Activated naive CD8-positive, alpha-beta T cell treated with anti-CD3 and anti-CD28 coated beads for 36 hours (primary cell): ENCODE measurements around the gene SKIDA1. TPM values are rescaled to one million over a fixed set of nuclear protein-coding genes. Genes with fewer than 3 reads are reported as not detected.

Experiments used
- DNase-seq: peaks from one replicate; pipeline ENCODE4 v3.0.0; 2021
- H3K27ac Mint-ChIP-seq: one replicate; pipeline ENCODE4 v1.8.0; 2022; ENCODE audit warnings: mild to moderate bottlenecking, moderate library complexity, mixed read lengths
- H3K27me3 Mint-ChIP-seq: one replicate; pipeline ENCODE4 v1.8.0; 2022; ENCODE audit warnings: mild to moderate bottlenecking, mixed read lengths
- H3K36me3 Mint-ChIP-seq: one replicate; pipeline ENCODE4 v1.8.0; 2021; ENCODE audit warnings: mild to moderate bottlenecking, mixed read lengths
- H3K4me1 Mint-ChIP-seq: one replicate; pipeline ENCODE4 v1.8.0; 2021; ENCODE audit warnings: mixed read lengths
- H3K4me3 Mint-ChIP-seq: one replicate; pipeline ENCODE4 v1.8.0; 2022; ENCODE audit warnings: mild to moderate bottlenecking, moderate library complexity, mixed read lengths
- H3K9me3 Mint-ChIP-seq: one replicate; pipeline ENCODE4 v1.8.0; 2022; ENCODE audit warnings: mixed read lengths
- total RNA-seq, 2 experiments: library from RNA; stranded (reverse); gene quantifications; one replicate each; pipeline ENCODE4 v1.2.3, GENCODE V29; 2021

The SKIDA1 gene
- total RNA-seq, 2 experiments from 2014 or later, result 0.54 TPM; not detected in 1

DNA sequence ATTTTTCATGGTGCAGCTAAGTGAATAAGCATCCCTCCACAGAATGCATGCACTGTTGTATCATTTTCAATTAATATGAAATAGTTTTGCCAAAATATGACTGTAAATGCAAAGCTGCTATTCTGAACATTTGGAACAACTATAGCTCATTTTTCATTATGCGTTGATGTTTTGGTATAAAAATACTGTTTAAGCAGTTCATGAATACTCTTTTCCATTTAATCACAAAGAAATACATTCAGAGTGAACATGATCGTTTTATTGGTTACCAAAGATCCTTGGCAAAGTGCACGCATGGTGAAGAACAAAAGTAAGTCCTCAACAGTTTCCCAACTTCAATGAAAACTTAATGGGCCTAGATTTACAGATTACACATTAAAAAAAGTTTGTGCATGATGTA is 33.1 kb downstream of the SKIDA1 start:
- H3K27ac Mint-ChIP-seq, result no peak overlapping the region
- no peak for DNase-seq
- no peaks in the 10 kb centered on the region for H3K36me3 Mint-ChIP-seq
- H3K4me3 Mint-ChIP-seq, result no peak overlapping the region
- H3K9me3 Mint-ChIP-seq, result no peaks in the 10 kb centered on the region
- peaks cover 11% of the 10 kb centered on the region for H3K4me1 Mint-ChIP-seq
- peaks cover 61% of the 10 kb centered on the region for H3K27me3 Mint-ChIP-seq

DNA sequence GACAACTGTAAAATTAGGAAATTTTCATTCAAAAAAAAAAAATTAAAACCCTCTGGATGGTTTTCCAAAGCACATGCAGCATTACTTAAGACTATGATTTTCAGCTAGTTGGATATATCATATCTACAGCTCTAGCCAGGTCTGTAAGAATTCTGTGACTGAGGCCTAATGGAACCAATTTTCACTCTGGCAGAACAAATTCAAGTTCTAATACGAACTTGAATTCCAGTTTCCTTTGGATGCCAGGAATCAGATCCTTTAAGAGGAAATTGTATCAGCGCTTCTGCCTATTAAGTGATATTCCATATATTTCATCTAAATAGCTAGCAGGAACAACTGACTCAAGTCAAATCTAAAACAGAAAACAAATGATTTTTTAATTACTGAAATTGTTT is 34.8 kb downstream of the SKIDA1 start:
- no peak for DNase-seq
- Mint-ChIP-seq H3K4me1 (peaks cover 10% of the 10 kb centered on the region), H3K27me3 (peaks cover 58% of the 10 kb centered on the region), H3K9me3 (no peaks in the 10 kb centered on the region), H3K27ac (no peak overlapping the region), H3K36me3 (no peaks in the 10 kb centered on the region), H3K4me3 (no peak overlapping the region)

DNA sequence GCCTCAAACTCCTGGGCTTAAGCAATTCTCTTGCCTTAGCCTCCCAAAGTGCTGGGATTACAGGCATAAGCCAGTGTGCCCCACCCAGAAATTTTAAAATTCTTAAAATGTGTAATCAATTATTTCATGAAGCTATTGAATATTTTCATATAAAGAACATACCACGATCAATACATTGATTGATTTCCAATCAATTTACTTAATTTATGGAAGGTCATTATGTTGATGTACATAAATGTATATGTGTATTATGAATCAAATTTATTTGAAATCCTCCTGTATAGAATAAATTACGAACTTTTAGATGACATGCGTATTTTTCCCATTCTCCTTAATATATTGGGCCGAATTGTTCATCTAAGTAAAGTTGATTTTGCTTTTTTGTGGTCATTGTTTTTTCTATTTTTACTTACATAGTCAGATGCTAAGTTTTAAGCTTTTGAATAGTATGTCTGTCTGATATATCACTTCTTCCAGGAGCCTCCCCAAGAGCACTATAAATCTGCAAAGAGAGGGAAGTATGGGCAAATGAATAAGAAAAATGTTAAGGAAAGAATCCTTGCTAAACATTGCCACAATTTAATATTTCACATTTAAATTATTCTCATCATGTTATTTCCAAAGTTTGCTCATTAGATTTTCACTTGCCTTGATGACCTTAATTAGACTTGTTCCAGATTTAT is 35.3 kb downstream of the SKIDA1 start:
- Mint-ChIP-seq H3K27ac (no peak overlapping the region), H3K4me1 (peaks cover 6% of the 10 kb centered on the region), H3K27me3 (peaks cover 54% of the 10 kb centered on the region), H3K9me3 (no peaks in the 10 kb centered on the region), H3K36me3 (no peaks in the 10 kb centered on the region), H3K4me3 (no peak overlapping the region)
- no peak for DNase-seq

DNA sequence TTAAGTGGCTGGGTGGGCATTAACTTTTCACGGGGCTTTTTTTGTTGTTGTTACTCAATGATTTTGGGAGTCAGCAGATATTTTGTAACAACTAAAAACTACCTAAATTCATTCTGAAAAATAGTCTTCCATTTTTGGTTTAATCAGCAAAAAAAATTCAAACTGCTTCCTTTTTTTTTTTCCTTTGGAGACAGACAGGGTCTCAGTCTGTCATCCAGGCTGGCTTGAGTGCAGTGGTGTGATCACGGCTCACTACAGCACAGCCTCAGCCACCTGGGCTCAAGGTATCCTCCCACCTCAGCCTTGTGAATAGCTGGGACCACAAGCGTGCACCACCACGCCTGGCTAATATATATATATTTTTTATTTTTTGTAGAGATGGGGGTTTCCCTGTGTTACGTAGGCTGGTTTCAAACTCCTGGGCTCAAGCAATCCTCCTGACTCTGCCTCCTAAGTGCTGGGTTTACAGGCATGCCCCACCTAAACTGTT is 36.5 kb downstream of the SKIDA1 start:
- Mint-ChIP-seq H3K27me3 (peaks cover 44% of the 10 kb centered on the region), H3K9me3 (no peaks in the 10 kb centered on the region), H3K27ac (no peak overlapping the region)

DNA sequence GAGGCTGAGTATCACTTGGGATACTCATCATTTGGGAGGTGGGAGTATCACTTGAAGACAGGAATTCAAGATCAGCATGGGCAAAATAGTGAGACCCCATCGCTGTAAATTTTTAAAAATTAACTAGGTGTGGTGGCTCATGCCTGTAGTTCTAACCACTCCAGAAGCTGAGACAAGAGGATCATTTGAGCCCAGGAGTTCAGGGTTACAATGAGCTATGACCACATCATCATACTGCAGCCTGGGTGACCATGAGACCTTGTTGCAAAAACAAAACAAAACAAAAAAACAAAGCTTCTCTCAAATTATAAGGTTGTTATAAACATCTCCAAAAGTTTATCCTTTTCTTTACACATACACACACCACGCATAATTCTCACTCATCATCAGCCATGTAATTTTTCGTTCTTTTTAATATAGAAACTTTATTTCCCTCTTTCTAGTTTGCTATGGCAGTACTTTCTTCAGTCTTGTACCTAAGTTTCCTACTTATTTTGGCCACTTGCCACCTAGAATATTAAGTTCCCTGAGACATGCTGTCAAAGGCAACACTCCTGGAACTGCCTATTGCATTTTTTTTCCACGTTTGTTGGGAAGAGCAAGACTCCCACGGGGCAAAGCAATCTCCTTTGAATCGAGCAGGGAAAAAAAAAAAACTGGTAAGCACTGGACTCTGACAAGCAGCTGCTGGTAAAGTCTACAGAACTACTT is 37.1 kb downstream of the SKIDA1 start:
- Mint-ChIP-seq H3K27me3 (peaks cover 38% of the 10 kb centered on the region), H3K4me3 (no peak overlapping the region), H3K27ac (no peak overlapping the region), H3K4me1 (no peaks in the 10 kb centered on the region), H3K9me3 (no peaks in the 10 kb centered on the region), H3K36me3 (no peaks in the 10 kb centered on the region)
- no peak for DNase-seq

More for the DNA sequence above, 36.5 kb downstream of the SKIDA1 start:
- DNase-seq, result no peak
- peaks cover 1% of the 10 kb centered on the region for H3K4me1 Mint-ChIP-seq
- H3K36me3 Mint-ChIP-seq, result no peaks in the 10 kb centered on the region
- H3K4me3 Mint-ChIP-seq, result no peak overlapping the region

DNA sequence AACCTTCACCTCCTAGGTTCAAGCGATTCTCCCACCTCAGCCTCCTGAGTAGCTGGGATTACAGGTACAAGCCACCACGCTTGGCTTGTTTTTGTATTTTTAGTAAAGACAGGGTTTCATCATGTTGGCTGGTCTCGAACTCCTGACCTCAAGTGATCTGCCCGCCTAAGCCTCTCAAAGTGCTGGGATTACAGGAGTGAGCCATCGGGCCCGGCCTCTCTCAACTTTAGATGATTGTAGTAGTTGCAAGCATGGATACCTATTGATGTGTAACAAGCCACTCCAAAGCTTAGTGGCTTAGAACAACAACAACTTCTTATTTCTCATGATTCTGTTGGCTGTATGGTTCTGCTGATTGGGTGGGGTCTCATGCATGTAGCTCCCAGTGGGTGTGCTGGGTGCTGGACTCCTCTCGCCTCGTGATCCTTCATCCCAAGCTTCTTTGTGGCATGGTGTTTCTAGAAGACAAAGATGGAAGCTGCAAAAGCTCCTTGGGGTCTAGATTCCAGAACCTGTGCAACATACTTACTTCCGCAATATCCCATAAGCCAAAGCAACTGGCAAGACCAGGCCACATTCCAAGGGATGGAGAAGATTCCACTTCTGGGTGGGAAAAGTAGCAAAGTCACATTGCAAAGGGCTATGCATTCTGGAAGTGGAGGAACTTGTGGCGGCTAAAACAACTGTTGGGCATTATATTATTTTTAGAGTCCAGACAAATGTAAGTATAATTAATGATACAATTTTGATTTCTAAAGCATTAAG is 37.9 kb downstream of the SKIDA1 start:
- Mint-ChIP-seq H3K27ac (no peak overlapping the region), H3K4me1 (no peaks in the 10 kb centered on the region), H3K36me3 (no peaks in the 10 kb centered on the region), H3K27me3 (peaks cover 30% of the 10 kb centered on the region), H3K9me3 (no peaks in the 10 kb centered on the region), H3K4me3 (no peak overlapping the region)
- no peak for DNase-seq

DNA sequence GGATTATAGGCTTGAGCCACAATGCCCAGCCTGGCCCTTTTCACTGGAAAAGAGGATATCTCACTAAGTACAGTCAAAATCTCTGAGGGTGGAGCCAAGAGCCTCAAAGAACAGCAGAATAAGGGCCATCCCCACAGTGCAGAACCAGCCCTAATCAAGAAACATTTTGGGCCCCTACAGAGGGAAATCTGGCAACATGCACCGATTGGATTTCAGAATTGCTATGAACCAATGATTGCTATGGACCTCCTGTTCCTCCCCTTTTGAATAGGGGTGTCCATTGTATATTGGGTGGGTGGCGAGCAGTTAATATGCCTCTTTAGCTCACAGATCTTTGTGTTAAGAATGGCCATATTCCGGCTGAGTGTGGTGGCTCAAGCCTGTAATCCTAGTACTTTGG is 42.7 kb downstream of the SKIDA1 start:
- Mint-ChIP-seq H3K36me3 (no peaks in the 10 kb centered on the region), H3K9me3 (no peaks in the 10 kb centered on the region), H3K27me3 (no peaks in the 10 kb centered on the region), H3K4me1 (no peaks in the 10 kb centered on the region), H3K27ac (no peak overlapping the region), H3K4me3 (no peak overlapping the region)
- DNase-seq, result no peak

DNA sequence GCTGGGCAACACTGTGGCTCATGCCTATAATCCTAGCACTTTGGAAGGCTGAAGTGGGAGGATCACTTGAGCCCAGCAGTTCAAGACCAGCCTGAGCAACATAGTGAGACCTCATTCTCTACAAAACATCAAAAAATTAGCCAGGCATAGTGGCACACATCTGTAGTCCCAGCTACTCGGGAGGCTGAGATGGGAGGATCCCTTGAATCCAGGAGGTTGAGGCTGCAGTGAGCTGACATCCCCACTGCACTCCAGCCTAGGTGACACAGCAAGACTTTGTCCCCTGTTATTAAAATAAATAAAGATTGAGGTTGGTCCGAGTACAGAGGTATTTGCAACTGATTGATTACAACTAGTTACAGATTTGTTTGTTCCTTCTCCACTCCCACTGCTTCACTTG is 44.1 kb downstream of the SKIDA1 start:
- Mint-ChIP-seq H3K4me3 (no peak overlapping the region), H3K4me1 (no peaks in the 10 kb centered on the region), H3K27me3 (no peaks in the 10 kb centered on the region), H3K36me3 (no peaks in the 10 kb centered on the region), H3K9me3 (no peaks in the 10 kb centered on the region), H3K27ac (no peak overlapping the region)
- no peak for DNase-seq

DNA sequence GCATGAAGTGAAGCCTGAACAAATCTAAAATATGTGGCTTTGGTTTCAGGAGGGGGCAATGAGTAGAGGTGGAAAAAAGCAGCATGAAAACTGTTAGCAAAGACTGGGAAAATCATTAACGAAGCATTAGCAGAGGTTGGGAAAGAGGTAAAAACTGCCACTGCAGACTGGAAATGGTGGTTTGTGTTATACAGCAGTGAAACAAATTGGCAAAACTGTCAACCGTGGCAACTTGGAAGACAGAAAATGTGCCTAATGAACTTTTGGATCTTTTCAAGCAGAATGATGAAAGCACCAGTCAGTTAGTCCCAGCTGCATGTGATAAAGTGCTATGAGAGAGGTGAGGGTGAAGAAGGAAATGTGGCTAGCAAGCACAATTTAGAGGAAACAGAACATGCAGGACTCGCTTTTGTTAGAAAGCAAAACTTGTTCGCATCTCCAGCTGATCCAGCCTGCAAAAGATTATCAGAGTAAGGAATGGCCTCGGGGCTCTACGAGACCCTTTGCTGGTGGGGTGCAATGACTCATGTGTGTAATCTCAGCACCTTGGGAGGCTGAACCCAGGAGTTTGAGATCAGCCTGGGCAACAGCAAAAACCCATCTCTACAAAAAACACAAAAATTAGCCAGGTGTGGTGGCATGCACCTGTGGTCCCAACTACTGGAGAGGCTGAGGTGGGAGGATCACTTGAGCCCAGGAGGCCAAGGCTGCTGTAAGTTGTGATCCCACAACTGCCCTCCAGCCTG is 45.7 kb downstream of the SKIDA1 start:
- Mint-ChIP-seq H3K36me3 (no peaks in the 10 kb centered on the region), H3K9me3 (no peaks in the 10 kb centered on the region), H3K4me1 (no peaks in the 10 kb centered on the region), H3K4me3 (no peak overlapping the region), H3K27ac (no peak overlapping the region), H3K27me3 (no peaks in the 10 kb centered on the region)
- no peak for DNase-seq

DNA sequence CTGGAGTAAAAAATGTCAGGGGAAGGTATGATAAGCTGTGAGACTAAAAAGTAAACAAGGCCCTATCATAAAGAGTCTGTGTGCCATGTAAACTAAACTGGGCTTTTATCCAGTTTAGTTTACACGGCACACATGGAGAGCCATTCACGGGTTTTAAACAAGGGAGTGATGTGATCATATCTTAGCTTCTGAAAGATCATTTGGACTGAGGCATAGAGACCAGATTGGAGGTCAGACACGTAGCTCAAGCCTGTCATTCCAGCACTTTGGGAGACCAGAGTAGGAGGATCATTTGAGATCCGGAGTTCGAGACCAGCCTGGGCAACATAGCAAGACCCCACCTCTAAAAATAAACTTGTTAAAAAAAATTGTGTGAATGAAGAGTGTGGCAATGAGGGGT is 50.1 kb downstream of the SKIDA1 start:
- H3K36me3 Mint-ChIP-seq, result no peaks in the 10 kb centered on the region
- no peak overlapping the region for H3K4me3 Mint-ChIP-seq
- no peaks in the 10 kb centered on the region for H3K4me1 Mint-ChIP-seq
- DNase-seq, result no peak
- H3K27ac Mint-ChIP-seq, result no peak overlapping the region
- peaks cover 3% of the 10 kb centered on the region for H3K27me3 Mint-ChIP-seq
- no peaks in the 10 kb centered on the region for H3K9me3 Mint-ChIP-seq

DNA sequence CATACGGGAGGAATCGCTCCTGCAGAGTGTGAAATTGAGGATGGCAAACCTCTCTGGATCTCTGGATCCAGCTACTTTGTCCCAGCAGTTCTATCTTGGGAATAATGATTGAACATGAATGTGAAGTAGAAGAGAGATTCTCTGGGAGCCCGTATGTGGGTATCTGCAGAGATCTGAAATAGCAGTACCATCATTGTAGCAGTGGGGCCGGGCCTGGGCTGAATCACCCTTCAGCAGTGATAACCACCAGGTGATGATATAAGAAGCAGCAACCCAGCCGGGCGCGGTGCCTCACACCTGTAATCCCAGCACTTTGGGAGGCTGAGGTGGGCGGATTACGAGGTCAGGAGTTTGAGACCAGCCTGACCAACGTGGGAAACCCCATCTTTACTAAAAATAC is 51.9 kb downstream of the SKIDA1 start:
- DNase-seq, result no peak
- Mint-ChIP-seq H3K27me3 (peaks cover 3% of the 10 kb centered on the region), H3K36me3 (no peaks in the 10 kb centered on the region), H3K9me3 (no peaks in the 10 kb centered on the region), H3K27ac (no peak overlapping the region), H3K4me3 (no peak overlapping the region), H3K4me1 (no peaks in the 10 kb centered on the region)

DNA sequence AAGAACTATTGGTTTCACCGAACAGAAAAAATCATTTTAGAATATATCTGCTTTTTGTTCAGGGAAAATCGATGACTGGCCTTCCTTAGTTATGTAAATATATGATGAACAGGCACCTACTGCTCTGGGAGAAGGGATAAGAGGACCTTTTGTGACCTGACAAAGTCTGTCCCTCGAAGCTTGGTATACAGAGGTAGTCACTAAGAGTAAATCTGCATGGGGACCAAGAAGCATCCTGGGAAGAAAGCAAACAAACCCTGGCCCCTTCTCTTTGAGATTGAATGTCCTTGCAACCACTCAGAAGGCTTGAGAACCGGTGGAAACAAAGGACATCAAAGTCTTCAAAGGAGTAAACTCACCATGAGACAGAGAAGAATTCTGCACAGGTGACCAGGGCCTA is 52.3 kb downstream of the SKIDA1 start:
- DNase-seq, result no peak
- Mint-ChIP-seq H3K27me3 (peaks cover 3% of the 10 kb centered on the region), H3K4me1 (no peaks in the 10 kb centered on the region), H3K36me3 (no peaks in the 10 kb centered on the region), H3K9me3 (no peaks in the 10 kb centered on the region), H3K4me3 (no peak overlapping the region), H3K27ac (no peak overlapping the region)

DNA sequence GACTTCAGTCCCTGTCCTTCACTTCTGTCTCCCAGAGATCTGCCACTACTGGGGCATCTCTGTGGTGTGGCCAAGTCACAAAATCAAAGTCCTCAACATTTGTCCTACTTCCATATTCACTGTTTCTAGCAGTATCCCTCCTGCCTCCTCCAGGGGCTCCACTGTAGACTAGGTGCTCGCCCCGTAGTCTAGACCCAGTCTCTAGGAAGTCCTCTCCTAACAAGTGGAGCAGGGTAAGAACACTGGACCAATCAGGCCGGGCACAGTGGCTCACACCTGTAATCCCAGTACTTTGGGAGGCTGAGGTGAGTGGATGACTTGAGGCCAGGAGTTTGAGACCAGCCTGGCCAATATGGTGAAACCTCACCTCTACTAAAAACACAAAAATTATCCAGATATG is 57.4 kb downstream of the SKIDA1 start:
- H3K36me3 Mint-ChIP-seq, result no peaks in the 10 kb centered on the region
- H3K27ac Mint-ChIP-seq, result no peak overlapping the region
- H3K9me3 Mint-ChIP-seq, result no peaks in the 10 kb centered on the region
- H3K4me1 Mint-ChIP-seq, result no peaks in the 10 kb centered on the region
- no peak for DNase-seq
- H3K4me3 Mint-ChIP-seq, result no peak overlapping the region
- H3K27me3 Mint-ChIP-seq, result peaks cover 5% of the 10 kb centered on the region

DNA sequence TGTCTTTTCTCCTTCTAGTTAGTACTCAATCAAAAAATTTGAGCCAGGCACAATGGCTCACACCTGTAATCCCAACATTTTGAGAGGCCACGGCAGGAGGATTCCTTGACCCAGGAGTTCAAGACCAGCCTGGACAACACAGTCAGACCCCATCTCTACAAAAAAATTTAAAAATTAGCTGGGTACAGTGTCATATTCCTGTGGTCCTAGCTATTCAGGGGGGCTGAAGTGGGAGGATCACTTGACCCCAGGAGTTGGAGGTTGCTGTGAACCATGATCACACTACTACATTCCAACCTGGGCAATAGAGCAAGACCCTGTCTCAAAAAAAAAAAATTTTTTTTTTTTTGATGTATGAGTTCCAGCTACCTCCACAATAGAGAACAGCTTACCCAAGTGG is 57.8 kb downstream of the SKIDA1 start:
- Mint-ChIP-seq H3K36me3 (no peaks in the 10 kb centered on the region), H3K9me3 (no peaks in the 10 kb centered on the region), H3K27ac (no peak overlapping the region), H3K27me3 (peaks cover 6% of the 10 kb centered on the region), H3K4me1 (no peaks in the 10 kb centered on the region), H3K4me3 (no peak overlapping the region)
- DNase-seq, result no peak

DNA sequence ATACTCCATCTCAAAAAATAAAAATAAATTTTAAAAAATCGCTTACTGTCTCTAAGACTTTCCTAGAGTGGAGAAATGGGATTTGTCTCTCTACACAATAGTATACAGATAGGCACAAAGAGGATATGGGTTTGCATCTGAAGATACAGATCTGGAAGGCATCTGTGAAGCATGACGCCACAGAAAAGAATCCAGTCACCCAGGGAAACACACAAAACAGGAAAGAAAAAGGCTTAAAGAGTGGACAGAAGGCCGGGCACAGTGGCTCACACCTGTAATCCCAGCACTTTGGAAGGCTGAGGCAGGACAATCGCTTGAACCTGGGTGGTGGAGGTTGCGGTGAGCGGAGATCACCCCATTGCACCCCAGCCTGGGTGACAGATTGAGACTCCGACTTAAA is 61.3 kb downstream of the SKIDA1 start:
- Mint-ChIP-seq H3K4me3 (no peak overlapping the region), H3K4me1 (no peaks in the 10 kb centered on the region), H3K27ac (no peak overlapping the region)

More for the DNA sequence above, 61.3 kb downstream of the SKIDA1 start:
- Mint-ChIP-seq H3K36me3 (no peaks in the 10 kb centered on the region), H3K27me3 (peaks cover 3% of the 10 kb centered on the region), H3K9me3 (no peaks in the 10 kb centered on the region)
- no peak for DNase-seq
